ENCODE results near the gene PHF21A.

Gene PHF21A

GRCh38 chr11:45927684-45928413 is 193.4 kb downstream of the PHF21A start:
- H3K4me2 ChIP-seq (ENCODE audit: low read length, poor library complexity, severe bottlenecking): no peak overlapping the region
- no peak overlapping the region for H2BK5ac ChIP-seq (ENCODE audit: low read depth, low read length, poor library complexity, severe bottlenecking)
- WGBS: 92% methylated on average over 27 of the region's 27 CpGs
- no peak overlapping the region for H2BK12ac ChIP-seq (ENCODE audit: low read length in 2 of 2)
- no peak for DNase-seq
- H4K91ac ChIP-seq (ENCODE audit: low read length): no peak overlapping the region
- H4K8ac ChIP-seq (ENCODE audit: low read length): no peak overlapping the region
- no peak overlapping the region for H3K18ac ChIP-seq (ENCODE audit: low read depth in 1 of 2, low read length in 2 of 2)
- H3K79me1 ChIP-seq (replicated peaks; ENCODE audit: low read length, poor library complexity, severe bottlenecking): peaks cover 5% of the 10 kb centered on the region
- H3K36me3 ChIP-seq (ENCODE audit: control insufficient read depth in 1 of 2, insufficient read depth in 2 of 2, low read depth in 1 of 2, low read length in 2 of 2): peaks cover 18 to 56% of the 10 kb centered on the region in 2 experiments
- no peak overlapping the region for H3K9ac ChIP-seq (ENCODE audit: low read length)
- H2AFZ ChIP-seq (ENCODE audit: low read depth, low read length): no peak overlapping the region
- no peak overlapping the region for H3K27ac ChIP-seq (ENCODE audit: low read length, poor library complexity, severe bottlenecking)
- H3K9me3 ChIP-seq (ENCODE audit: control insufficient read depth, low read length): no peaks in the 10 kb centered on the region
- no peak overlapping the region for H2BK120ac ChIP-seq (ENCODE audit: low read depth, low read length)
- no peak overlapping the region for H3K14ac ChIP-seq (ENCODE audit: low read length in 2 of 2)
- no peak overlapping the region for H2AK5ac ChIP-seq (ENCODE audit: low read length, severe bottlenecking)
- H3K4me1 ChIP-seq (ENCODE audit: control insufficient read depth, insufficient read depth, low read depth, low read length): peaks cover 9% of the 10 kb centered on the region
- H3K27me3 ChIP-seq (ENCODE audit: control insufficient read depth in 1 of 2, insufficient read depth in 1 of 2, low read length in 2 of 2): peaks cover 20 to 32% of the 10 kb centered on the region in 2 experiments
- no peak overlapping the region for H3K23ac ChIP-seq (ENCODE audit: low read length in 2 of 2)
- no peak overlapping the region for H2BK15ac ChIP-seq (ENCODE audit: low read depth, poor library complexity, severe bottlenecking)
- no peak overlapping the region for H3K4ac ChIP-seq (ENCODE audit: low read depth in 1 of 2, low read length in 2 of 2)
- peak overlapping the region in 1 of 2 experiments; percentile 33 for H3K4me3 ChIP-seq (ENCODE audit: insufficient read depth in 1 of 2, low read depth in 1 of 2, low read length in 2 of 2)

- Histone ChIP-seq H3K4ac (ENCODE audit: low read depth in 1 of 2, low read length in 2 of 2) (no peak overlapping the region), H3K4me3 (ENCODE audit: insufficient read depth in 1 of 2, low read depth in 1 of 2, low read length in 2 of 2) (peak overlapping the region in 1 of 2 experiments; percentile 26), H2AFZ (ENCODE audit: low read depth, low read length) (no peak overlapping the region), H2BK15ac (ENCODE audit: low read depth, poor library complexity, severe bottlenecking) (no peak overlapping the region), H3K14ac (ENCODE audit: low read length in 2 of 2) (no peak overlapping the region), H3K23ac (ENCODE audit: low read length in 2 of 2) (no peak overlapping the region), H3K18ac (ENCODE audit: low read depth in 1 of 2, low read length in 2 of 2) (no peak overlapping the region), H3K9me3 (ENCODE audit: control insufficient read depth, low read length) (no peaks in the 10 kb centered on the region), H3K36me3 (ENCODE audit: control insufficient read depth in 1 of 2, insufficient read depth in 2 of 2, low read depth in 1 of 2, low read length in 2 of 2) (peaks cover 13 to 56% of the 10 kb centered on the region in 2 experiments), H2BK12ac (ENCODE audit: low read length in 2 of 2) (no peak overlapping the region), H4K8ac (ENCODE audit: low read length) (no peak overlapping the region), H2BK5ac (ENCODE audit: low read depth, low read length, poor library complexity, severe bottlenecking) (no peak overlapping the region), H2AK5ac (ENCODE audit: low read length, severe bottlenecking) (no peak overlapping the region), H3K4me1 (ENCODE audit: control insufficient read depth, insufficient read depth, low read depth, low read length) (peaks cover 14% of the 10 kb centered on the region), H3K9ac (ENCODE audit: low read length) (no peak overlapping the region), H4K91ac (ENCODE audit: low read length) (no peak overlapping the region), H3K27ac (ENCODE audit: low read length, poor library complexity, severe bottlenecking) (no peak overlapping the region), H2BK120ac (ENCODE audit: low read depth, low read length) (no peak overlapping the region), H3K4me2 (ENCODE audit: low read length, poor library complexity, severe bottlenecking) (no peak overlapping the region), H3K27me3 (ENCODE audit: control insufficient read depth in 1 of 2, insufficient read depth in 1 of 2, low read length in 2 of 2) (peaks cover 20 to 36% of the 10 kb centered on the region in 2 experiments), H3K79me1 (replicated peaks; ENCODE audit: low read length, poor library complexity, severe bottlenecking) (peaks cover 5% of the 10 kb centered on the region)
- DNase-seq: no peak
- 86% methylated on average over 15 of the region's 15 CpGs for WGBS
Measured at GRCh38 chr11:45927332-45927683, 193.9 kb downstream of the PHF21A start.

DNA sequence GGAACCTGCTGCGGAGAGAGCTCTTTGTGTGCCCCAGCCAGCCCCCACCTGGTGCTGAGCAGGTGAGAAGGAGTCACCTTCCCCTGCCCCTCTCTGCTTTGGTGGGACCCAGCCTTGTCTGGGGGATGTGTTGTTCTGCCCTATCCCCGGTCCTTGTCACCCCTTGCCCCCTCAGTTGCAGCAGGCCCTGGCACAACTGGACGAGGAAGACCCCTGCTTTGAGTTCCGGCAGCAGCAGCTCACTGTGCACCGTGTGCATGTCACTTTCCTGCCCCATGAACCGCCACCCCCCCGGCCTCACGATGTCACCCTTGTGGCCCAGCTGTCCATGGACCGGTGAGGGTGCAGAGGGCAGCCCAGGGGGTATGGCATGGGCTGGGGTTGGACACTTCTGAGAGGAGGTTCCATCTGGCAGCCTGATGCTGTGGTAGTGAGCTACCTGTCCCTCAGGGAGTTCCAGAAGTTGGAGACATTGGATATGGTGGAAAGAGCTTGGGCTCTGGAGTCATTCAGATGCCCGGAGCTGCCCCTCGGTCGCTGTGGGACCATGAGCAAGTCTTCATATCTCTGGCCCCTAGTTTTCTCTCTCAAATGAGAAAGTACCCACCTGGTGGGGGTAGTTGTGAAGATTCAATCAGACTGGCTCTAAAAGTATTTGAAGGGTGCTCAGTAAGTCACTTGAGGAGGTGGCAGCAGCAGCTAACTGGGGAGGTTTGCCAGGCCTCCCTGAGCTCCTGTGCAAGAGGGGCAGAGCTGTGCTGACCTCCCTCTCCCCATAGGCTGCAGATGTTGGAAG is 194.5 kb downstream of the PHF21A start:
- Histone ChIP-seq H3K4ac (ENCODE audit: low read depth in 1 of 2, low read length in 2 of 2) (no peak overlapping the region), H2BK5ac (ENCODE audit: low read depth, low read length, poor library complexity, severe bottlenecking) (no peak overlapping the region), H3K27me3 (ENCODE audit: control insufficient read depth in 1 of 2, insufficient read depth in 1 of 2, low read length in 2 of 2) (peaks cover 24 to 41% of the 10 kb centered on the region in 2 experiments), H3K23ac (ENCODE audit: low read length in 2 of 2) (no peak overlapping the region), H3K4me2 (ENCODE audit: low read length, poor library complexity, severe bottlenecking) (no peak overlapping the region), H2AK5ac (ENCODE audit: low read length, severe bottlenecking) (no peak overlapping the region), H3K36me3 (ENCODE audit: control insufficient read depth in 1 of 2, insufficient read depth in 2 of 2, low read depth in 1 of 2, low read length in 2 of 2) (peaks cover 8 to 50% of the 10 kb centered on the region in 2 experiments), H3K18ac (ENCODE audit: low read depth in 1 of 2, low read length in 2 of 2) (no peak overlapping the region), H2BK15ac (ENCODE audit: low read depth, poor library complexity, severe bottlenecking) (no peak overlapping the region), H3K9ac (ENCODE audit: low read length) (no peak overlapping the region), H3K9me3 (ENCODE audit: control insufficient read depth, low read length) (no peaks in the 10 kb centered on the region), H3K14ac (ENCODE audit: low read length in 2 of 2) (peak overlapping the region in 1 of 2 experiments; percentile 71), H3K79me1 (replicated peaks; ENCODE audit: low read length, poor library complexity, severe bottlenecking) (peaks cover 2% of the 10 kb centered on the region), H2AFZ (ENCODE audit: low read depth, low read length) (no peak overlapping the region), H3K4me1 (ENCODE audit: control insufficient read depth, insufficient read depth, low read depth, low read length) (peaks cover 20% of the 10 kb centered on the region), H4K91ac (ENCODE audit: low read length) (no peak overlapping the region), H3K27ac (ENCODE audit: low read length, poor library complexity, severe bottlenecking) (no peak overlapping the region), H2BK12ac (ENCODE audit: low read length in 2 of 2) (no peak overlapping the region), H2BK120ac (ENCODE audit: low read depth, low read length) (no peak overlapping the region), H3K4me3 (ENCODE audit: insufficient read depth in 1 of 2, low read depth in 1 of 2, low read length in 2 of 2) (no peak overlapping the region), H4K8ac (ENCODE audit: low read length) (no peak overlapping the region)
- 90% methylated on average over 12 of the region's 12 CpGs for WGBS
- DNase-seq: no peak

- Histone ChIP-seq H3K27me3 (ENCODE audit: control insufficient read depth in 1 of 2, insufficient read depth in 1 of 2, low read length in 2 of 2) (peaks cover 32 to 49% of the 10 kb centered on the region in 2 experiments), H2BK5ac (ENCODE audit: low read depth, low read length, poor library complexity, severe bottlenecking) (no peak overlapping the region), H3K4me3 (ENCODE audit: insufficient read depth in 1 of 2, low read depth in 1 of 2, low read length in 2 of 2) (no peak overlapping the region), H2BK12ac (ENCODE audit: low read length in 2 of 2) (no peak overlapping the region), H2AK5ac (ENCODE audit: low read length, severe bottlenecking) (no peak overlapping the region), H3K9ac (ENCODE audit: low read length) (no peak overlapping the region), H3K79me1 (replicated peaks; ENCODE audit: low read length, poor library complexity, severe bottlenecking) (peaks cover 2% of the 10 kb centered on the region), H3K36me3 (ENCODE audit: control insufficient read depth in 1 of 2, insufficient read depth in 2 of 2, low read depth in 1 of 2, low read length in 2 of 2) (peaks cover 2 to 43% of the 10 kb centered on the region in 2 experiments), H2AFZ (ENCODE audit: low read depth, low read length) (no peak overlapping the region), H3K27ac (ENCODE audit: low read length, poor library complexity, severe bottlenecking) (no peak overlapping the region), H3K4me2 (ENCODE audit: low read length, poor library complexity, severe bottlenecking) (no peak overlapping the region), H4K8ac (ENCODE audit: low read length) (no peak overlapping the region), H3K4me1 (ENCODE audit: control insufficient read depth, insufficient read depth, low read depth, low read length) (peaks cover 23% of the 10 kb centered on the region), H3K18ac (ENCODE audit: low read depth in 1 of 2, low read length in 2 of 2) (no peak overlapping the region), H3K9me3 (ENCODE audit: control insufficient read depth, low read length) (no peaks in the 10 kb centered on the region), H3K4ac (ENCODE audit: low read depth in 1 of 2, low read length in 2 of 2) (no peak overlapping the region), H3K14ac (ENCODE audit: low read length in 2 of 2) (no peak overlapping the region), H4K91ac (ENCODE audit: low read length) (no peak overlapping the region), H2BK120ac (ENCODE audit: low read depth, low read length) (no peak overlapping the region), H3K23ac (ENCODE audit: low read length in 2 of 2) (peak overlapping the region in 1 of 2 experiments; percentile 41), H2BK15ac (ENCODE audit: low read depth, poor library complexity, severe bottlenecking) (no peak overlapping the region)
- DNase-seq: no peak
- WGBS: 80% methylated on average over 12 of the region's 12 CpGs
Measured at GRCh38 chr11:45926001-45926401, 195.3 kb downstream of the PHF21A start.
